Lower leg skin (tissue), 4 donors: Measurements from ENCODE around the gene AUTS2. TPM values are rescaled to one million over a fixed set of nuclear protein-coding genes. Genes with fewer than 3 reads are reported as not detected.

ENCODE experiments used
- DNase-seq, 2 donors: peaks; one replicate each; pipeline ENCODE4 v3.0.0-alpha.2; 2019; ENCODE audit warnings: low spot score in 2 of 2
- H3K4me3 ChIP-seq: fragments of 200-600 bp; sonication (generic); 2 replicates; pipeline ENCODE4 v1.5.1; 2017; ENCODE audit warnings: mild to moderate bottlenecking, low read depth; ENCODE audit not compliant: poor library complexity, severe bottlenecking
- CTCF ChIP-seq, 3 donors: fragments of 450-650 bp; IDR thresholded peaks; one replicate each; pipeline ENCODE4 v1.5.1; 2016; ENCODE audit warnings: antibody characterized with exemption in 3 of 3, mild to moderate bottlenecking in 3 of 3, moderate library complexity in 2 of 3
- POLR2A ChIP-seq, 2 donors: fragments of 450-650 bp; IDR thresholded peaks; one replicate each; pipeline ENCODE4 v1.6.1; 2016 to 2017; ENCODE audit warnings: antibody characterized with exemption in 2 of 2, mild to moderate bottlenecking in 1 of 2, moderate library complexity in 1 of 2
- WGBS, 2 donors: methylation state at CpG; one replicate each; pipeline ENCODE4 v1.1.5; 2018; 5-methylcytosine and 5-hydroxymethylcytosine counted together
- intact Hi-C: fragments of 100-400 bp; cut with DNase I; formaldehyde crosslinking; loops from one replicate; pipeline ENCODE4 v1.15.0; 2023; ENCODE audit warnings: low total_unique reads
- total RNA-seq, 4 donors: library from RNA; depleted of rRNA; stranded (reverse); fragments of >200 nt; gene quantifications; one replicate each; pipeline ENCODE4 v1.1.0, GENCODE V29; 2016

AUTS2 gene
- total RNA-seq, 4 donors from 2014 or later, result 30.8 to 41.9 (median 40.5) TPM

GRCh38 chr7:70695795-70696083, 1097.5 kb downstream of the AUTS2 start:
- peak overlapping the region; percentile 91 for H3K4me3 ChIP-seq
- WGBS, 2 donors, result 7 to 8% methylated on average over 9 of the region's 9 CpGs
- TF ChIP-seq POLR2A (IDR thresholded peaks at IDR 0.05) (no peak), CTCF (IDR thresholded peaks at IDR 0.05) (no peak)
- intact Hi-C loops, result loop anchor here (10.0 kb wide), 1 partner anchor 91 kb away; no protein-coding TSS in a partner anchor
- no peak for DNase-seq

GRCh38 chr7:70696201-70696754, 1098.0 kb downstream of the AUTS2 start:
- DNase-seq, result no peak
- H3K4me3 ChIP-seq, result no peak overlapping the region
- 30 to 34% methylated on average over 10 of the region's 10 CpGs for WGBS, 2 donors
- intact Hi-C loops, result loop anchor here (10.0 kb wide), 1 partner anchor 91 kb away; no protein-coding TSS in a partner anchor
- no peak for TF ChIP-seq CTCF (IDR thresholded peaks at IDR 0.05)
- no peak for TF ChIP-seq POLR2A (IDR thresholded peaks at IDR 0.05)

- H3K4me3 ChIP-seq, result no peak overlapping the region
- TF ChIP-seq POLR2A (IDR thresholded peaks at IDR 0.05) (no peak), CTCF (IDR thresholded peaks at IDR 0.05) (peak in 1 of 3 donors; percentile 44)
- no peak for DNase-seq
- intact Hi-C loops, result loop anchor here (10.0 kb wide), 1 partner anchor 94 kb away; no protein-coding TSS in a partner anchor
- 9 to 13% methylated on average over 2 of the region's 2 CpGs for WGBS, 2 donors
Measured at GRCh38 chr7:70698219-70698832, 1100.1 kb downstream of the AUTS2 start.

- WGBS, 2 donors, result 88% methylated on average over 3 of the region's 3 CpGs
- no peak overlapping the region for H3K4me3 ChIP-seq
- intact Hi-C loops, result loop anchor here (10.0 kb wide), 1 partner anchor 94 kb away; no protein-coding TSS in a partner anchor
- no peak for DNase-seq
- no peak for TF ChIP-seq POLR2A (IDR thresholded peaks at IDR 0.05)
Measured at GRCh38 chr7:70699271-70699670, 1101.0 kb downstream of the AUTS2 start.

GRCh38 chr7:70700055-70700940, 1102.0 kb downstream of the AUTS2 start:
- intact Hi-C loops, result loop anchor here (5.0 kb wide), 1 partner anchor 283 kb away; no protein-coding TSS in a partner anchor
- TF ChIP-seq CTCF (IDR thresholded peaks at IDR 0.05) (no peak), POLR2A (IDR thresholded peaks at IDR 0.05) (no peak)
- no peak for DNase-seq
- WGBS, 2 donors, result 80% methylated on average over 11 of the region's 11 CpGs
- H3K4me3 ChIP-seq, result no peak overlapping the region

GRCh38 chr7:70700941-70701425, 1102.7 kb downstream of the AUTS2 start:
- TF ChIP-seq CTCF (IDR thresholded peaks at IDR 0.05) (no peak), POLR2A (IDR thresholded peaks at IDR 0.05) (no peak)
- intact Hi-C loops, result loop anchor here (5.0 kb wide), 1 partner anchor 284 kb away; no protein-coding TSS in a partner anchor
- no peak overlapping the region for H3K4me3 ChIP-seq
- no peak for DNase-seq
- 85 to 89% methylated on average over 6 of the region's 6 CpGs for WGBS, 2 donors
